ENCODE data around the gene DPP10.
"Not testable (repeated sequence)": the region's sequence is repeated elsewhere in the genome, so short reads cannot be mapped to it uniquely, and the experiment has no call there.

Gene DPP10

GRCh38 chr2:114962532-114962931 lies 520.1 kb downstream of the DPP10 start:
- no peak for DNase-seq (ENCODE audit: low spot score)

- DNase-seq (ENCODE audit: low spot score): no peak
These were observed 526.4 kb downstream of the DPP10 start for GRCh38 chr2:114968748-114969400.

- not testable (repeated sequence) for DNase-seq (ENCODE audit: low spot score)
These were observed 561.9 kb downstream of the DPP10 start for GRCh38 chr2:115004321-115004720.

- DNase-seq (ENCODE audit: low spot score): no peak
These were observed 569.3 kb downstream of the DPP10 start for GRCh38 chr2:115011721-115012120.

GRCh38 chr2:115022013-115022412 lies 579.6 kb downstream of the DPP10 start:
- not testable (repeated sequence) for DNase-seq (ENCODE audit: low spot score)

- no peak for DNase-seq (ENCODE audit: low spot score)
These were observed 592.4 kb downstream of the DPP10 start for GRCh38 chr2:115034801-115035200.

GRCh38 chr2:115036818-115037217 lies 594.4 kb downstream of the DPP10 start:
- DNase-seq (ENCODE audit: low spot score): no peak

GRCh38 chr2:115057473-115057872 lies 615.0 kb downstream of the DPP10 start:
- no peak for DNase-seq (ENCODE audit: low spot score)

- DNase-seq (ENCODE audit: low spot score): no peak
These were observed 627.6 kb downstream of the DPP10 start for GRCh38 chr2:115070002-115070401.

- DNase-seq (ENCODE audit: low spot score): no peak
These were observed 629.1 kb downstream of the DPP10 start for GRCh38 chr2:115071534-115071933.

- DNase-seq (ENCODE audit: low spot score): no peak
These were observed 633.4 kb downstream of the DPP10 start for GRCh38 chr2:115075800-115076199.

GRCh38 chr2:115077626-115078025 lies 635.2 kb downstream of the DPP10 start:
- DNase-seq (ENCODE audit: low spot score): no peak

- no peak for DNase-seq (ENCODE audit: low spot score)
These were observed 640.8 kb downstream of the DPP10 start for GRCh38 chr2:115083225-115083624.

- no peak for DNase-seq (ENCODE audit: low spot score)
These were observed 641.3 kb downstream of the DPP10 start for GRCh38 chr2:115083711-115084110.

GRCh38 chr2:115084446-115084845 lies 642.0 kb downstream of the DPP10 start:
- no peak for DNase-seq (ENCODE audit: low spot score)

GRCh38 chr2:115086051-115086620 lies 643.7 kb downstream of the DPP10 start:
- not testable (repeated sequence) for DNase-seq (ENCODE audit: low spot score)

GRCh38 chr2:115094441-115094840 lies 652.0 kb downstream of the DPP10 start:
- no peak for DNase-seq (ENCODE audit: low spot score)

- no peak for DNase-seq (ENCODE audit: low spot score)
These were observed 663.5 kb downstream of the DPP10 start for GRCh38 chr2:115105966-115106365.

GRCh38 chr2:115115135-115115534 lies 672.7 kb downstream of the DPP10 start:
- no peak for DNase-seq (ENCODE audit: low spot score)

- DNase-seq (ENCODE audit: low spot score): no peak
These were observed 675.9 kb downstream of the DPP10 start for GRCh38 chr2:115118306-115118705.

- no peak for DNase-seq (ENCODE audit: low spot score)
These were observed 676.6 kb downstream of the DPP10 start for GRCh38 chr2:115119086-115119485.

GRCh38 chr2:115122701-115123100 lies 680.3 kb downstream of the DPP10 start:
- no peak for DNase-seq (ENCODE audit: low spot score)

- no peak for DNase-seq (ENCODE audit: low spot score)
These were observed 682.4 kb downstream of the DPP10 start for GRCh38 chr2:115124817-115125216.

- no peak for DNase-seq (ENCODE audit: low spot score)
These were observed 687.1 kb downstream of the DPP10 start for GRCh38 chr2:115129536-115129935.
